Ovary (tissue), 3 donors: ENCODE measurements around the gene COL23A1.

Experiments used
- EP300 ChIP-seq: sonication (generic); formaldehyde crosslinking; IDR thresholded peaks from one replicate; pipeline ENCODE4 v1.6.1; 2017; ENCODE audit warnings: antibody characterized with exemption
- POLR2A ChIP-seq: fragments of 450-650 bp; IDR thresholded peaks from one replicate; pipeline ENCODE4 v1.6.1; 2017; ENCODE audit warnings: antibody characterized with exemption, mild to moderate bottlenecking, moderate library complexity
- TF ChIP-seq, protein P1 (sequence below), 3 donors: fragments of 450-650 bp in 2 of 3; fragments of 200-600 bp in 1 of 3; IDR thresholded peaks; one replicate each; pipeline versions ENCODE4 v1.5.1 to v1.8.0; 2016 to 2022; ENCODE audit warnings: antibody characterized with exemption in 3 of 3, mild to moderate bottlenecking in 1 of 3
- donor health status: DM: no; HTN: no; CAD: no.

DNA sequence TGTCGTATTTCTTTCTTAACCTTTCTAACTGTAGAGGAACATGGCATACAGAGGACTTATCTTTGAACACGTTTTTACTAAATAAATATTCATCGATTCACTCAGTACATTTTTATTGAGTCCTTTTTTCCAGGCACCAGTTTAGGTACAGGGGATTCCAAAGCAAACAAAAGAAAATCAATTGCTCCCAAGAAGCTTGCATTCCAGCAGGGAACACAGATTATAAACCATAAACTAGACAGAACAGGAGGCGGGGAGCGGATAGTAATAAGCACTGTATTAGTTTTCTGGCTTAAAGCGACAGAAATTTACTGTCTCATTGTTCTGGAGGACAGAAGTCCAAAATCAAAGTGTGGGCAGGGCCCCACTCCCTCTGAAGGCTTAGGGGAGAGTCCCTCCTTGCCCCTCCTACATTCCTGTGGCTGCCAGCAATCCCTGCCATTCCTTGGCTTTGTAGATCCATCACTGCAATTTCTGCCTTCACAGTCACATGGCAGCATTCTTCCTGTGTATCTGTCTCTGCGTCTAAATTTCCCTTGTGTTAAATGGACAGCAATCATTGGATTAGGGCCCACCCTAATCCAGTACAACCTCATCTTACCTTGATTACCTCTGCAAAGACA, 115.5 kb downstream of the COL23A1 start:
- TF ChIP-seq POLR2A (no peak), EP300 (no peak)
- TF ChIP-seq, protein P1, sequence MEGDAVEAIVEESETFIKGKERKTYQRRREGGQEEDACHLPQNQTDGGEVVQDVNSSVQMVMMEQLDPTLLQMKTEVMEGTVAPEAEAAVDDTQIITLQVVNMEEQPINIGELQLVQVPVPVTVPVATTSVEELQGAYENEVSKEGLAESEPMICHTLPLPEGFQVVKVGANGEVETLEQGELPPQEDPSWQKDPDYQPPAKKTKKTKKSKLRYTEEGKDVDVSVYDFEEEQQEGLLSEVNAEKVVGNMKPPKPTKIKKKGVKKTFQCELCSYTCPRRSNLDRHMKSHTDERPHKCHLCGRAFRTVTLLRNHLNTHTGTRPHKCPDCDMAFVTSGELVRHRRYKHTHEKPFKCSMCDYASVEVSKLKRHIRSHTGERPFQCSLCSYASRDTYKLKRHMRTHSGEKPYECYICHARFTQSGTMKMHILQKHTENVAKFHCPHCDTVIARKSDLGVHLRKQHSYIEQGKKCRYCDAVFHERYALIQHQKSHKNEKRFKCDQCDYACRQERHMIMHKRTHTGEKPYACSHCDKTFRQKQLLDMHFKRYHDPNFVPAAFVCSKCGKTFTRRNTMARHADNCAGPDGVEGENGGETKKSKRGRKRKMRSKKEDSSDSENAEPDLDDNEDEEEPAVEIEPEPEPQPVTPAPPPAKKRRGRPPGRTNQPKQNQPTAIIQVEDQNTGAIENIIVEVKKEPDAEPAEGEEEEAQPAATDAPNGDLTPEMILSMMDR (IDR thresholded peaks at IDR 0.05), result no peak
